WERI-Rb-1 (cell line): ENCODE measurements around the gene NBEA.

Experiments used
- DNase-seq: peaks from one replicate; pipeline ENCODE4 v3.0.0-alpha.2; 2020
- H3K27ac ChIP-seq: fragments of 250-450 bp; sonication (Bioruptor Pico); 2 replicates; pipeline ENCODE4 v1.5.1; 2020; ENCODE audit warnings: mild to moderate bottlenecking, moderate library complexity
- H3K27me3 ChIP-seq: fragments of 250-450 bp; sonication (Bioruptor Pico); 2 replicates; pipeline ENCODE4 v1.5.1; 2021; ENCODE audit warnings: mild to moderate bottlenecking, low read depth, moderate library complexity; ENCODE audit not compliant: insufficient read depth, severe bottlenecking
- H3K36me3 ChIP-seq: fragments of 250-450 bp; sonication (Bioruptor Pico); 2 replicates; pipeline ENCODE4 v1.5.1; 2020; ENCODE audit warnings: mild to moderate bottlenecking, moderate library complexity
- H3K4me3 ChIP-seq: 2 replicates; pipeline ENCODE4 v1.5.1; 2011; ENCODE audit warnings: low read depth, mild to moderate bottlenecking, control low read depth, low read length
- H3K9me3 ChIP-seq: fragments of 250-450 bp; sonication (Bioruptor Pico); 2 replicates; pipeline ENCODE4 v1.5.1; 2021; ENCODE audit warnings: mild to moderate bottlenecking, moderate library complexity; ENCODE audit not compliant: severe bottlenecking
- TF ChIP-seq, protein P1 (sequence below): IDR thresholded peaks from 2 replicates; pipeline ENCODE4 v1.5.1; 2011; ENCODE audit warnings: low read depth, mild to moderate bottlenecking, control low read depth, inconsistent platforms, low read length

NBEA gene

GRCh38 chr13:35354882-35355281, 412.8 kb downstream of the NBEA start:
- no peaks in the 10 kb centered on the region for H3K27me3 ChIP-seq
- TF ChIP-seq, protein P1, sequence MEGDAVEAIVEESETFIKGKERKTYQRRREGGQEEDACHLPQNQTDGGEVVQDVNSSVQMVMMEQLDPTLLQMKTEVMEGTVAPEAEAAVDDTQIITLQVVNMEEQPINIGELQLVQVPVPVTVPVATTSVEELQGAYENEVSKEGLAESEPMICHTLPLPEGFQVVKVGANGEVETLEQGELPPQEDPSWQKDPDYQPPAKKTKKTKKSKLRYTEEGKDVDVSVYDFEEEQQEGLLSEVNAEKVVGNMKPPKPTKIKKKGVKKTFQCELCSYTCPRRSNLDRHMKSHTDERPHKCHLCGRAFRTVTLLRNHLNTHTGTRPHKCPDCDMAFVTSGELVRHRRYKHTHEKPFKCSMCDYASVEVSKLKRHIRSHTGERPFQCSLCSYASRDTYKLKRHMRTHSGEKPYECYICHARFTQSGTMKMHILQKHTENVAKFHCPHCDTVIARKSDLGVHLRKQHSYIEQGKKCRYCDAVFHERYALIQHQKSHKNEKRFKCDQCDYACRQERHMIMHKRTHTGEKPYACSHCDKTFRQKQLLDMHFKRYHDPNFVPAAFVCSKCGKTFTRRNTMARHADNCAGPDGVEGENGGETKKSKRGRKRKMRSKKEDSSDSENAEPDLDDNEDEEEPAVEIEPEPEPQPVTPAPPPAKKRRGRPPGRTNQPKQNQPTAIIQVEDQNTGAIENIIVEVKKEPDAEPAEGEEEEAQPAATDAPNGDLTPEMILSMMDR = no peak
- H3K9me3 ChIP-seq = no peaks in the 10 kb centered on the region
- no peak overlapping the region for H3K27ac ChIP-seq
- no peak overlapping the region for H3K4me3 ChIP-seq
- H3K36me3 ChIP-seq = no peaks in the 10 kb centered on the region
- no peak for DNase-seq

- no peaks in the 10 kb centered on the region for H3K9me3 ChIP-seq
- TF ChIP-seq, protein P1 = no peak
- no peaks in the 10 kb centered on the region for H3K27me3 ChIP-seq
- no peaks in the 10 kb centered on the region for H3K36me3 ChIP-seq
- no peak overlapping the region for H3K4me3 ChIP-seq
- H3K27ac ChIP-seq = no peak overlapping the region
- no peak for DNase-seq
Measured at GRCh38 chr13:35356572-35356971, 414.5 kb downstream of the NBEA start.

DNA sequence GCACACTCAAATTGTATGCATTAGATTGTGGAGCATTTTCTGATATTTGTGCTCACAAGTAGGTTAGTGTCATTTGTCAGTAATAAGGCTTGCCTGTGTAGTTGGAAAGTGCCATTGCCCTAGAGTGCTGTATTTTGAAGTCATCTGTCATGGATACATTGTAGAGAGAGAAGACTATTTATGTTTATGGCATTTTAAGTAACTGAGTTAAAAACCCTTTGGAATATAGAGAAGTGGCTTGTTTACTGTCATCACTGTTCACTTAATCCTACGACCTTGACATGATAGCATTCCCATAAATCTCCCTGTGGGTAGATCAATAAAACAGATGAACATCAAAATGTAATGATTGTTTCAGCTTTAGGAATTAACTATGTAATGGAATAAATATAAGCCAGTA, 423.8 kb downstream of the NBEA start:
- Histone ChIP-seq H3K9me3 (peaks cover 1% of the 10 kb centered on the region), H3K27me3 (no peaks in the 10 kb centered on the region), H3K36me3 (no peaks in the 10 kb centered on the region), H3K27ac (no peak overlapping the region), H3K4me3 (no peak overlapping the region)
- TF ChIP-seq, protein P1 = no peak
- no peak for DNase-seq

DNA sequence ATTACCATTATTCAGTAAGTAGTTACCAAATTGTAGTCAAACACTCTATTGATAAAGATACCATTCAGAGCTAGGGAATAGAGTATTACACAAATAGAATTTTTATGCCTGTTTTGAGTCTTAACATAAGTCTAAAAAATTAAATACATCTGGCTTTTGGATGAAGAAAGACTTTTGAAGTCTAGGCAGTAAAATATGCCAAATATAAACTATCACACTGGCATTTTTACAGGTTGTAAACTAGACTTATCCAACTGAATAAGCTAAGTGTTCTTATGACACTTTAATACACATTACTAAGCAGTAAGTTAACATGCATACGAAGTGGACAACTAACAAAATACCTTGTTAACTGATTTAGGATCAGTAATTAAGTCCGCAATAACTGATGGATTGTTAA, 425.5 kb downstream of the NBEA start:
- TF ChIP-seq, protein P1 = no peak
- Histone ChIP-seq H3K36me3 (no peaks in the 10 kb centered on the region), H3K9me3 (peaks cover 9% of the 10 kb centered on the region), H3K27ac (no peak overlapping the region), H3K27me3 (no peaks in the 10 kb centered on the region), H3K4me3 (no peak overlapping the region)
- no peak for DNase-seq

DNA sequence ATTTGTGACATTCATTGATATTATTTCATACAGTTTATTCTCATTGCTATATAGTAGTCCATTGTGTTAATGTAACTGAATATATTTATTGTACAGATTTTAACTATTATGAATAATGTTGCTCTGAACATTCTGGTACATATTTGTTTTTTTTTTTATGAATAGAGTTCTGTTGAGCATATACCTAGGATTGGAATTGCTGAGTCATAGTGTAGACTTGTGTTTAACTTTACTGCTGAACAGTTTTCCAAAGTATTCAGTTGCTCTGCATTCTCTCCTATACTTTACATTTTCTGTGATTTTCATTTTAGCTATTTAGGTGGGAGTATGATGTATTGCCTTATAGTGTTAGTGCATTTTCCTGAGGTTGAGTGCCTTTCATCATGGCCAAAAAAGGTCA, 436.9 kb downstream of the NBEA start:
- Histone ChIP-seq H3K27me3 (no peaks in the 10 kb centered on the region), H3K27ac (no peak overlapping the region), H3K9me3 (no peaks in the 10 kb centered on the region), H3K4me3 (no peak overlapping the region), H3K36me3 (no peaks in the 10 kb centered on the region)
- TF ChIP-seq, protein P1 = no peak
- DNase-seq = no peak

- no peak for DNase-seq
- TF ChIP-seq, protein P1 = no peak
- Histone ChIP-seq H3K36me3 (no peaks in the 10 kb centered on the region), H3K27ac (no peak overlapping the region), H3K27me3 (no peaks in the 10 kb centered on the region), H3K9me3 (no peaks in the 10 kb centered on the region), H3K4me3 (no peak overlapping the region)
Measured at GRCh38 chr13:35379663-35380062, 437.6 kb downstream of the NBEA start.
